HG03439 (cell line): ENCODE results near the gene TMEM121.
"Not testable (repeated sequence)": the region's sequence is repeated elsewhere in the genome, so short reads cannot be mapped to it uniquely, and the experiment has no call there.

Experiments
- ATAC-seq: cut with Tn5 transposase; IDR thresholded peaks from one replicate; pipeline ENCODE4 v1.9.1; 2021; ENCODE audit warnings: mild to moderate bottlenecking, moderate library complexity; ENCODE audit not compliant: unreplicated experiment

TMEM121 gene

DNA sequence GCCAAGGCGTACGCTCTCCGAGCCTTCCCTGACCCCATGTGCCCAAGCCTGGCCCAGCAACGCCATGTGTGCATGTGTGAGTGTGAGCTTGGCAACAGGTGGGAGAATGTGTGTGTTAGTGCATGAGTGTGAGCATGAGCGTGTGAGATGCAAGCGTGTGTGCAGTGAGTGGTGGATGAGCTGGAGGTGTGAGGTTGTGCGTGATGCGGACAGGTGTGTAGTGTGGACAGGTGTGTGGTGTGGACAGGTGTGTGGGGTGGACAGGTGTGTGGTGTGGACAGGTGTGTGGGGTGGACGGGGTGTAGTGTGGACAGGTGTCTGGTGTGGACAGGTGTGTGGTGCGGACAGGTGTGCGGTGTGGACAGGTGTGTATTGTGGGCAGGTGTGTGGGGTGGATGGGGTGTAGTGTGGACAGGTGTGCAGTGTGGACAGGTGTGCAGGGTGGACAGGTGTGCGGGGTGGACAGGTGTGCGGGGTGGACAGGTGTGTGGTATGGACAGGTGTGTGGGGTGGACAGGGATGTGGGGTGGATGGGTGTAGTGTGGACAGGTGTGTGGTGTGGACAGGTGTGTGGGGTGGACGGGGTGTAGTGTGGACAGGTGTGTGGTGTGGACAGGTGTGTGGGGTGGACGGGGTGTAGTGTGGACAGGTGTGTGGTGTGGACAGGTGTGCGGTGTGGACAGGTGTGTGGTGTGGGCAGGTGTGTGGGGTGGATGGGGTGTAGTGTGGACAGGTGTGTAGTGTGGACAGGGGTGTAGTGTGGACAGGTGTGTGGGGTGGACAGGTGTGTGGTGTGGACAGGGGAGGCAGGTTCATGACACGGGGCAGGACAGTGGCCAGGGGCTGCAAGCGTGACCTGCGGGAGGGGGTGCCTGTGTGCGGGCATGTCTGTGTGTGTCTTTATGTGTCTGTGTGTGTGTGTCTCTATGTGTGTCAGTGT is 41.1 kb downstream of the TMEM121 start:
- not testable (repeated sequence) for ATAC-seq

DNA sequence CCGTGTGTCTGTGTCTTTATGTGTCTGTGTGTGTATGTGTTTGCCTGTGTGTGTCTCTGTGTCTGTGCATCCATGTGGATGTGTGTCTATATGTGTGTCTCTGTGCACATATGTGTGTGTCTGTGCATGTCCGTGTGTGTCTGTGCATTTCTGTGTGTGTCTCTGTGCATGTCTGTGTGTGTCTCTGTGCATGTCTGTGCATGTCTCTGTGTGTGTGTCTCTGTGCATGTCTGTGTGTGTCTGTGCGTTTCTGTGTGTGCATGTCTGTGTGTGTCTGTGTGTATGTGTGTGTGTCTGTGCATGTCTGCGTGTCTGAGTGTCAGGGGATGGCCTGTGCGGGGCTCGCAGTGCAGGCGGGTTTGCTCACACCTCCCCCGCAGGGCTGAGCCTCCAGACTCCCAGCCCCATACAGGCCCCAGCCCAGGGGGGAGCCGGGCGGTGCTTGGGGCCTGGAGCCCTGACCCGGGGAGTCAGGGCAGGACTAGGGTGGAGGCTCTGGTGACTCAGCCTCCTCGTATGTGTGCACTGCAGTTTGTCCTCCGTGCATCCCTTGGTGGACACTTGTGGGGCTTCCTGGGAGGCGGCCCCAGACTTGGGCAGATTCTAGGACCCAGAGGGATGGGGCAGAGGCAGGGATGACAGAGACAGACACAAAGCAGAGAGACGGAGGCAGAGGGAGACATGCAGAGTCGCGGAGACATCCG is 41.9 kb downstream of the TMEM121 start:
- not testable (repeated sequence) for ATAC-seq

DNA sequence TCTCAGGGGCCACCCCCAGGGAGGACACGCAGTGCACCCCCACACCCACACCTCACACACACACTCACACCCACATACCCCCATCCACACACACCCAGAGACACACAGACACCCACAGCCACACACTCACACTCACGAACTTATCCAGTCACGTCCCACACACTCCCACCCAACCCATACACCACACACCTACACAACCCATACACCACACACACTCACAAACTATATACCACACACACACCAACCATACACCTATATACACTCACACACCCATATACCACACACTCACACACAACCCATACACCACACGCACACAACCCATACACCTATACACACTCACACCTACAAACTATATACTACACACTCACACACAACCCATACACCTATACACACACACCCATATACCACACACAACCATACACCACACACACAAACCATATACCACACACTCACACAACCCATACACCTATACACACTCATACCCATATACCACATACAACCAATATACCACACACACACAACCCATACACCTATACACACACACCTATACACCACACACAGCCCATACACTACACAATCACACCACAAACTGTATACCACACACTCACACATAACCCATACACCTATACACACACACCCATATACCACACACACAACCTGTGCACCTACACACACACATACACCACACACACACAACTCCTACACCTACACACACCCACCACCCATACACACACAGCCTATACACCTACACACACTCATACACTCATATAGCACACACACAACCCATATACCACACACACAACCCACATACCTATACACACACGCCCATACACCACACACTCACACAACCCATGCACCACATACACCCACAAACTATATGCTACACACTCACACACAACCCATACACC is 42.7 kb downstream of the TMEM121 start:
- no peak for ATAC-seq

DNA sequence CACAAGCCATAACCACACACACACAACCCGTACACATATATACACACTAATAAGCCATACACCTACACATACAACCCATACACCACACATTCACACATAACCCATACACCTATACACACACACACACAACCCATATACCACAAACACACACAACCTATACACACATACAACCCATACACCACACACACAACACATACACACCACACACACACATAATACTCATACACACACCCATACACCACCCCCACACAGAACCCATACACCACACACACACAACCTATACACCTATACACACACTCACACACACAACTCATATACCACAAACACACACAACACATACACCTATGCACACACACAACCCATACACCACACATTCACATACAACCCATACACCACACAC is 44.1 kb downstream of the TMEM121 start:
- no peak for ATAC-seq

DNA sequence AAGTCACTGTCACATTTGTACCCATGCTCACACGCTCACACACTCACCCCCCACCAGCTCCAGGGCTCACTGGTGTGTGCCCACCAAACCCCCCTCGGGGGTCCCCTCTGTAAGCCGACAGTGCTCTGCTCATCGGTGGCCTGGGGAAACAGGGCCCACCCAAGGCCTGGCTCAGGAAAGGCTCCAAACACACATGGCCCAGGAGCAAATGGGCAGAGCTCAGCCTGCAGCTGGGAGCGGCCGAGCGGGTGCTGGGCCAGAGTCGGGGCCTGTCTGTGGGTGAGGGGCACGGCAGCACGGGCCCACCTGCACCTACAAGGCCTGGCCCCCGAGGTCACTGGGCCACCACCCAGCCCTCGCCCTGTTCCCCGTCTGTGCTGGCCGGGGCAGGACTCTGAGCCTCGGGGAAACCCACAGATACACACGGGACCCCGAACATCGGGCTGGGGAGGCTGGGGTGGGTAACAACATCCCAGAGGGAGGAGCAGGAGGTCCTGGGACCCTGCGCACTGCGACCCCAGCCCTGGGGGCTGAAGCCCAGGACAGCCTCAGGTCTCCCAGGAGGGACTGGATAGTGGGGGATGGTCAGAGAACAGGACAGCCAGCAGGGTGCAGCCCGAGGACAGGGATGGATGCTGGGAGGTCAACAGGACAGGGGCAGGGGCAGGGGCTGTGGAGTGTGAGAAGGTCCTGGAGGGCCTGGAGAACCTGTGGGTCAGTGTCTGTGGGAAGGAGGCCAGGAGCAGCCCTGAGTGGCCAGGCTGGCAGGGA is 45.0 kb downstream of the TMEM121 start:
- not testable (repeated sequence) for ATAC-seq

DNA sequence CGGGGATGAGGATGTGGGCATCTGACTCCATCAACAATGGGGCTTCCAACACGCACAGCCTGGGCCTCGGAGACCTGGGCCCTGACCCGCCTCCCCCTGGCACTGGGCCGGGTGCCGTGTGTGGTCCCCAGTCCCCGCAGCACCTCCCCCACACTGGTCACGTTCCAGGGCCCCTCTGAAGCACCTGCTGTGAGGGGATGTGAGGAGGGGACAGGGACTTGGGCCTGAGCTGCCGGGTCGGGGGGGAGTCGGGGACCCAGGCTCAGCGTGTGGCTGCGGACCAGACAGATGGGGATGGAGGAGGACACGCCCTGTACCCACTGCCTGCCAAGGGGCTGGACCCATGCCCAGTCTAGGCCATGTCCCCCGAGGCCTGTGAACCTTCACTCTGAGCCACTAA is 45.7 kb downstream of the TMEM121 start:
- not testable (repeated sequence) for ATAC-seq

DNA sequence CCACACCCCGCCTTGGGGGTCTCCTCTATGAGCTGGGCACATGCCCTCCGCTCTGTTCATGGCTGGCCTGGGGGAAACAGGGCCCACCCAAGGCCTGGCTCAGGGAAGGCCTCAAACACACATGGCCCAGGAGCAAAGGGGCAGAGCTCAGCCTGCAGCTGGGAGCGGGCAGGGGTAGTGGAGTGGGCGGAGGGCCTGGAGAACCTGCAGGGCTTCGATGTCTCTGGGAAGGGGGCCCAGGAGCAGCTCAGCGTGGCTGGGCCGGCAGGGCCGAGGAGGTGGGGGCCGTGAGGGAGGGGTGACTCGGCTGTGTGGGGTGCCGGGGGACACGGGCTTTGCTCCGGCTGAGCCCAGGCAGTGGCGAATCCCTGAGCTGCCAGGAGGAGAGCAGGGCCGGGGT is 47.5 kb downstream of the TMEM121 start:
- ATAC-seq, result not testable (repeated sequence)

DNA sequence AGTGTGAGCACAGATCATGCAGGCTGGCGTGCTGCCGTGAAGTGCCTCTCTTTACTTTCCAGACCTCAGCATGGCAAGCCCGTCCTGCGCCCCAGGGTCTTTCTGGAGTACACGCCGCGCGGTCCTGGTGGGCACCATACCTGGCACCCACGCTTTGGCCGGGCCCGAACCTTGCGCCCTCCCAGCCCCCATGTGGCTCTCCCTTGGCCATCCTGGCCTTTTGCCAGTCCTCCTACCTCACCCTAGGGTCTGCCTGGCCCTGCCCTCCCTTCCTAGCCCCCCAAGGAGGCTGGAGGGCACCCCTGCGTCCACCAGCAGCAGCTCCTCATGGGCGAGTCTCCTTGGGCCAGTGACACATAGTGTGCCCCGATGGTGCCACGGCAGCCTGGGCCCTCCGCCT is 48.0 kb downstream of the TMEM121 start:
- not testable (repeated sequence) for ATAC-seq

DNA sequence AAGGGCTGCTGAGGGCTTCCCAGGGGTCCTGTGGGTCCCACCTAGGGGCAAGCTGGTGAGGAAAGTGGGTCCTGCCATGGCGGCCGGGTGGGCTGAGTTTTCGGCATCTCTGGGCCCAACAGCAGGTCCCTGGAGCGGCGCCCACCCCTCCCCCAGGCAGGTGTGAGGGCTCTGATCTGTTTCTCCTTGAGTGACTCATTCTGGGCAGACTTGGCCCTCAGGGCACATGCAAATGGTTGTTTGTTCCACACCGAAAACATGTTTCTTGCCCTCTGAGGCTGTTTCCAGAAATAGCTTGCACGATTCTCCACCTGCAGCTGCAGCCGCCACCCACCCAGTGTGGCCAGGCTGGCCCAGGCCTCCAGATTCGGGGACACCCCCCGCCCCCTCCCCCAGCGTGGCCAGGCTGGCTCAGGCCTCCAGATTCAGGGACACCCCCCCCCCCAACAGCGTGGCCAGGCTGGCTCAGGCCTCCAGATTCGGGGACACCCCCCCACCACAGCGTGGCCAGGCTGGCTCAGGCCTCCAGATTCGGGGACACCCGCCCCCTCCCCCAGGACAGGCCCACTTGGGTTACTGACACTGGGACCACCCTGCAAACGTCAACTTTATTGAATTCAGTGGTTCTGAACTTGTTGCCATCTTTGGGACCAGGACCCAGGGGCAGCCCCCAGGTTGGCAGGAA is 48.8 kb downstream of the TMEM121 start:
- ATAC-seq, result peak; percentile 62

DNA sequence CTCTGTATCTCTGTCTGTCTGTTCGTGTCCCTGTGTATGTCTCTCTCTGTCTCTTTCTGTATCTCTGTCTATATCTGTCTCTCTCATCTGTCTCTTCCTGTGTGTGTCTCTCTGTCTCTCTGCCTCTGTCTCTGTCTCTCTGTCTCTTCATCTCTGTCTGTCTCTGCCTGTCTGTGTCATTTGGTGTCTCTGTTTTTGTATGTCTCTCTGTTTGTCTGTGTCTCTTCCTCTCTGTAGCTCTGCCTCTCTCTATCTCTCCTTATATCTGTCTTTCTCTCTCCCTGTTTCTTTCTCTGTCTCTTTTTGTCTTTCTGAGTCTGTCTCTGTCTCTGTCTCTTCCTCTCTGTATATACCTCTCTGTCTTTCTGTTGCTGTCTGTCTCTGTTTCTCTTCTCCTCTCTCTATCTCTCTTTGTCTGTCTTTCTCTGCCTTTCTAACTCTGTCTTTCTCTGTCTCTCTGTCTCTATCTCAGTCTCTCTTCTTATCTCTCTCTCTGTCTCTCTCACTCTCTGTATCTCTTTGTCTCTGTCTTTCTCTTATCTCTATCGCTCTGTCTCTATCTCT is 50.2 kb downstream of the TMEM121 start:
- no peak for ATAC-seq

DNA sequence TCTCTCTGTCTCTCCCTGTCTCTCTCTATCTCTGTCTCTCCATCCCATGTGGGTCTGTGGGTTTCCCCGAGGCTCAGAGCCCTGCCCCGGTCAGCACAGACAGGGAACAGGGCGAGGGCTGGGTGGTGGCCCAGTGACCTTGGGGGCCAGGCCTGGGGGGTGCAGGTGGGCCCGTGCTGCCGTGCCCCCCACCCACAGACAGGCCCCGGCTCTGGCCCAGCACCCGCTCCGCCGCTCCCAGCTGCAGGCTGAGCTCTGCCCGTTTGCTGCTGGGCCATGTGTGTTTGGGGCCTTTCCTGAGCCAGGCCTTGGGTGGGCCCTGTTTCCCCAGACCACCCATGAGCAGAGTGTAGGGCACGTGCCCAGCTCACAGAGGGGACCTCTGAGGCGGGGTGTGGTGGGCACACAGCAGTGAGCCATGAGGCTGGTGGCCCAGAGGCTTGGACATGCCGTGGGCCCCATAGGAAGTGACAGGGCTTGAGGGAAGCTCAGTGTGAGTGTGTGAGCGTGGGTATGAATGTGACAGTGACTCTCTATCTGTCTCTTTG is 51.0 kb downstream of the TMEM121 start:
- ATAC-seq, result no peak

DNA sequence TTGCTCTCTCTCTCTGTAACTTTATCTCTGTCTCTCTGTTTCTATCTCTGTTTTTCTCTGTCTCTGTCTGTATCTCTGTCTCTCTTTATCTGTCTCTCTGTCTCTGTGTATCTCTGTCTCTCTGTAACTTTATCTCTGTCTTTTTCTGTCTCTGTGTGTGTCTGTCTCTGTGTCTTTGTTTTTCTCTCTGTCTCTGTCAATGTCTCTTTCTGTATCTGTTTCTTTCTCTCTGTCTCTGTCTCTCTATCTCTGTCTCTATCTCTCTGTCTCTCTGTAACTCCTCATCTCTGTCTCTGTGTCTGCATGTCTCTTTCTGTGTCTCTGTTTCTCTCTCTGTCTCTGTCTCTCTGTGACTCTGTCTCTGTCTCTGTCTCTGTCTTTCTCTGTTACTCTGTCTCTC is 51.7 kb downstream of the TMEM121 start:
- no peak for ATAC-seq

DNA sequence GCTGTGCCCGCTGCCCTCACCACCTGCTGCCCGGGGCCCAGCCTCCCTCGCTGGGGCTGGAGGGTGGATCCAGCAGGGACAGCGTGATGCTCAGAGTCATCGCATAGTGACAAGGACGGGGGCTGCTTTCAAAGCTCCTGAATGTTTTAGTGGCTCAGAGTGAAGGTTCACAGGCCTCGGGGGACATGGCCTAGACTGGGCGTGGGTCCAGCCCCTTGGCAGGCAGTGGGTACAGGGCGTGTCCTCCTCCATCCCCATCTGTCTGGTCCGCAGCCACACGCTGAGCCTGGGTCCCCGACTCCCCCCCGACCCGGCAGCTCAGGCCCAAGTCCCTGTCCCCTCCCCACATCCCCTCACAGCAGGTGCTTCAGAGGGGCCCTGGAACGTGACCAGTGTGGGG is 52.8 kb downstream of the TMEM121 start:
- not testable (repeated sequence) for ATAC-seq
